Panc1 (cell line): ENCODE results near the gene PRSS33.

Experiments
- CTCF ChIP-seq: fragments of 450-650 bp; IDR thresholded peaks from 2 replicates; pipeline ENCODE4 v1.5.1; 2017; ENCODE audit warnings: mild to moderate bottlenecking
- POLR2AphosphoS5 ChIP-seq: IDR thresholded peaks from 2 replicates; pipeline ENCODE4 v1.6.1; 2012; ENCODE audit warnings: mild to moderate bottlenecking, low read depth, low read length, moderate library complexity
- REST ChIP-seq, 2 experiments: IDR thresholded peaks; 2 replicates each; pipeline ENCODE4 v1.6.1; 2011 to 2012; ENCODE audit warnings: low read depth in 2 of 2, control low read depth in 1 of 2, low read length in 1 of 2, mild to moderate bottlenecking in 1 of 2, moderate library complexity in 1 of 2; ENCODE audit not compliant: insufficient read depth in 1 of 2
- SIN3A ChIP-seq: IDR thresholded peaks from 2 replicates; pipeline ENCODE4 v1.6.1; 2012; ENCODE audit warnings: low read depth, mild to moderate bottlenecking, low read length, moderate library complexity, borderline replicate concordance; ENCODE audit not compliant: insufficient read depth

DNA sequence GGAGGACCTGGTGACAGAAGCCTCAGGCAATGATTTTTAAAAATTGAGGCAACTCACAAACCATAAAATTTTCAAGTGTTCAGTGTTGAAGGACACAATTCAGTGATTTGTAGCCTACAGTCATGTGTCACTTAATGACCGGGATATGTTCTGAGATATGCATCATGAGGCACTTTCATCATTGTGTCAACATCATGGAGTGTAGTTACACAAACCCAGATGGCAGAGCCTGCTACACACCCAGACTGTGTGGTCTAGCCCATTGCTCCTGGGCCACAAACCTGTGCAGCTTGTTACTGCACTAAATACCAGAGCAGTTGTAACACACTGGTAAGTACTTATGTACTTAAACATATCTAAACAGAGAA, 12.5 kb upstream of the PRSS33 start:
- TF ChIP-seq CTCF (no peak), SIN3A (no peak), POLR2AphosphoS5 (no peak), REST (IDR thresholded peaks at IDR 0.05; ENCODE audit: insufficient read depth in 1 of 2, low read depth in 2 of 2, low read length in 1 of 2) (no peak)
